ES-I3 (cell line): ENCODE data around the gene HAO2.
"Not testable (repeated sequence)": the region's sequence is repeated elsewhere in the genome, so short reads cannot be mapped to it uniquely, and the experiment has no call there.

ENCODE experiments used
- H3K36me3 ChIP-seq: 2 replicates; pipeline ENCODE4 v1.6.1; 2013; ENCODE audit warnings: mild to moderate bottlenecking, low read length, control low read depth, moderate library complexity; ENCODE audit not compliant: insufficient read depth
- H3K4me1 ChIP-seq: 2 replicates; pipeline ENCODE4 v1.6.1; 2013; ENCODE audit warnings: mild to moderate bottlenecking, control low read depth, low read length; ENCODE audit not compliant: insufficient read depth
- H3K9ac ChIP-seq: 2 replicates; pipeline ENCODE4 v1.6.1; 2013; ENCODE audit warnings: low read depth, mild to moderate bottlenecking, low read length, moderate library complexity
- H3K9me3 ChIP-seq: 2 replicates; pipeline ENCODE4 v1.6.1; 2013; ENCODE audit warnings: mild to moderate bottlenecking, low read length, moderate library complexity; ENCODE audit not compliant: control insufficient read depth, insufficient read depth

Gene HAO2

GRCh38 chr1:119333163-119333896, 35.3 kb upstream of the HAO2 start:
- H3K4me1 ChIP-seq = peaks cover 29% of the 10 kb centered on the region
- no peak overlapping the region for H3K9ac ChIP-seq
- H3K36me3 ChIP-seq = no peaks in the 10 kb centered on the region
- no peaks in the 10 kb centered on the region for H3K9me3 ChIP-seq

GRCh38 chr1:119333897-119334250, 34.7 kb upstream of the HAO2 start:
- peaks cover 26% of the 10 kb centered on the region for H3K4me1 ChIP-seq
- not testable (repeated sequence) for H3K9ac ChIP-seq, H3K9me3 ChIP-seq, H3K36me3 ChIP-seq

GRCh38 chr1:119336848-119337247, 31.7 kb upstream of the HAO2 start:
- Histone ChIP-seq H3K36me3 (no peaks in the 10 kb centered on the region), H3K4me1 (peaks cover 35% of the 10 kb centered on the region), H3K9ac (no peak overlapping the region), H3K9me3 (no peaks in the 10 kb centered on the region)

GRCh38 chr1:119338004-119338403, 30.6 kb upstream of the HAO2 start:
- H3K9ac ChIP-seq = no peak overlapping the region
- no peaks in the 10 kb centered on the region for H3K36me3 ChIP-seq
- H3K4me1 ChIP-seq = peaks cover 33% of the 10 kb centered on the region
- no peaks in the 10 kb centered on the region for H3K9me3 ChIP-seq

- H3K36me3 ChIP-seq = no peaks in the 10 kb centered on the region
- H3K9me3 ChIP-seq = peaks cover under 1% of the 10 kb centered on the region; the same call in 1 of the 2 replicates
- H3K4me1 ChIP-seq = peaks cover 31% of the 10 kb centered on the region
- no peak overlapping the region for H3K9ac ChIP-seq
Measured at GRCh38 chr1:119338757-119339156, 29.8 kb upstream of the HAO2 start.

GRCh38 chr1:119340861-119341261, 27.7 kb upstream of the HAO2 start:
- Histone ChIP-seq H3K9ac (no peak overlapping the region), H3K9me3 (peaks cover 13% of the 10 kb centered on the region), H3K36me3 (no peaks in the 10 kb centered on the region), H3K4me1 (peaks cover 31% of the 10 kb centered on the region)

GRCh38 chr1:119341372-119341947, 27.1 kb upstream of the HAO2 start:
- no peak overlapping the region for H3K9ac ChIP-seq
- no peaks in the 10 kb centered on the region for H3K36me3 ChIP-seq
- H3K9me3 ChIP-seq = peaks cover 13% of the 10 kb centered on the region
- peaks cover 31% of the 10 kb centered on the region for H3K4me1 ChIP-seq

GRCh38 chr1:119345398-119345797, 23.2 kb upstream of the HAO2 start:
- Histone ChIP-seq H3K9me3 (peaks cover 13% of the 10 kb centered on the region), H3K36me3 (no peaks in the 10 kb centered on the region), H3K9ac (no peak overlapping the region), H3K4me1 (peaks cover 23% of the 10 kb centered on the region)

- Histone ChIP-seq H3K9me3 (peaks cover 13% of the 10 kb centered on the region), H3K4me1 (peaks cover 1% of the 10 kb centered on the region; the same call in 1 of the 2 replicates), H3K9ac (no peak overlapping the region), H3K36me3 (no peaks in the 10 kb centered on the region)
Measured at GRCh38 chr1:119347858-119348257, 20.7 kb upstream of the HAO2 start.

GRCh38 chr1:119348941-119349340, 19.6 kb upstream of the HAO2 start:
- no peaks in the 10 kb centered on the region for H3K36me3 ChIP-seq
- no peaks in the 10 kb centered on the region; the same call in 1 of the 2 replicates for H3K4me1 ChIP-seq

GRCh38 chr1:119350866-119351265, 17.7 kb upstream of the HAO2 start:
- not testable (repeated sequence) for H3K4me1 ChIP-seq, H3K9me3 ChIP-seq, H3K9ac ChIP-seq, H3K36me3 ChIP-seq

More at GRCh38 chr1:119348941-119349340, 19.6 kb upstream of the HAO2 start:
- Histone ChIP-seq H3K9me3 (peaks cover 10% of the 10 kb centered on the region), H3K9ac (no peak overlapping the region)

GRCh38 chr1:119351997-119352396, 16.6 kb upstream of the HAO2 start:
- peaks cover under 1% of the 10 kb centered on the region; the same call in 1 of the 2 replicates for H3K9me3 ChIP-seq
- no peaks in the 10 kb centered on the region; the same call in 1 of the 2 replicates for H3K4me1 ChIP-seq
- no peak overlapping the region for H3K9ac ChIP-seq
- no peaks in the 10 kb centered on the region for H3K36me3 ChIP-seq

- H3K36me3 ChIP-seq = no peaks in the 10 kb centered on the region
- H3K4me1 ChIP-seq = no peaks in the 10 kb centered on the region
- no peak overlapping the region for H3K9ac ChIP-seq
- H3K9me3 ChIP-seq = peaks cover 3% of the 10 kb centered on the region; the same call in 1 of the 2 replicates
Measured at GRCh38 chr1:119353836-119354235, 14.7 kb upstream of the HAO2 start.

GRCh38 chr1:119358636-119359035, 9.9 kb upstream of the HAO2 start:
- no peaks in the 10 kb centered on the region for H3K36me3 ChIP-seq
- no peaks in the 10 kb centered on the region for H3K4me1 ChIP-seq
- H3K9ac ChIP-seq = no peak overlapping the region
- peaks cover 3% of the 10 kb centered on the region; the same call in 1 of the 2 replicates for H3K9me3 ChIP-seq

GRCh38 chr1:119359730-119360129, 8.9 kb upstream of the HAO2 start:
- H3K36me3 ChIP-seq = no peaks in the 10 kb centered on the region

More at GRCh38 chr1:119359730-119360129, 8.9 kb upstream of the HAO2 start:
- H3K4me1 ChIP-seq = no peaks in the 10 kb centered on the region
- no peak overlapping the region for H3K9ac ChIP-seq
- peaks cover 3% of the 10 kb centered on the region; the same call in 1 of the 2 replicates for H3K9me3 ChIP-seq
